Measurements from ENCODE around the gene RGL1.

GRCh38 chr1:183918589-183918988, 113.7 kb downstream of the RGL1 start:
- TF ChIP-seq CTCF (conservative IDR thresholded peaks at IDR 0.05; ENCODE audit: low read depth, low read length) (no peak), EZH2 (IDR thresholded peaks at IDR 0.05; ENCODE audit: borderline replicate concordance, low read depth, low read length, poor library complexity, severe bottlenecking) (no peak)

All from A673 (cell line).